ENCODE measurements around the gene VPS13C.

DNA sequence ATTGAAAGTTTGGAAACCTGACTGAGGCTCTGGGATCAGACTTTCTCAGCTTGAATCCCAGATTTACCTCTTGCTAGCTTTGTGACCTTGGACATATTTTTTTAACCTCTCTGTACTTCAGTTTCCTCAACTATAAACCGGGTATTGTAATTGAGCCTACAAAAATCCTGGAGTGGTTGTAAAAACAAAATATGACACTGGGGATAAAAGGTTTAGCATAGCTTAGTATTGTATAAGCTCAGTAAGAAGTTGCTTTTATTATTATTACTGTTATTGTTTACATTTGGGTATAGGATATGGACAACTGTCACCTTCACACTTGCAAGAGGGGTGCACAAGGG, 28.1 kb upstream of the VPS13C start:
- TF ChIP-seq, protein P1, sequence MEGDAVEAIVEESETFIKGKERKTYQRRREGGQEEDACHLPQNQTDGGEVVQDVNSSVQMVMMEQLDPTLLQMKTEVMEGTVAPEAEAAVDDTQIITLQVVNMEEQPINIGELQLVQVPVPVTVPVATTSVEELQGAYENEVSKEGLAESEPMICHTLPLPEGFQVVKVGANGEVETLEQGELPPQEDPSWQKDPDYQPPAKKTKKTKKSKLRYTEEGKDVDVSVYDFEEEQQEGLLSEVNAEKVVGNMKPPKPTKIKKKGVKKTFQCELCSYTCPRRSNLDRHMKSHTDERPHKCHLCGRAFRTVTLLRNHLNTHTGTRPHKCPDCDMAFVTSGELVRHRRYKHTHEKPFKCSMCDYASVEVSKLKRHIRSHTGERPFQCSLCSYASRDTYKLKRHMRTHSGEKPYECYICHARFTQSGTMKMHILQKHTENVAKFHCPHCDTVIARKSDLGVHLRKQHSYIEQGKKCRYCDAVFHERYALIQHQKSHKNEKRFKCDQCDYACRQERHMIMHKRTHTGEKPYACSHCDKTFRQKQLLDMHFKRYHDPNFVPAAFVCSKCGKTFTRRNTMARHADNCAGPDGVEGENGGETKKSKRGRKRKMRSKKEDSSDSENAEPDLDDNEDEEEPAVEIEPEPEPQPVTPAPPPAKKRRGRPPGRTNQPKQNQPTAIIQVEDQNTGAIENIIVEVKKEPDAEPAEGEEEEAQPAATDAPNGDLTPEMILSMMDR (IDR thresholded peaks at IDR 0.05; ENCODE audit: low read depth, low read length, poor library complexity, severe bottlenecking) = no peak
- TF ChIP-seq EZH2phosphoT487 (IDR thresholded peaks at IDR 0.05; ENCODE audit: borderline replicate concordance, low read length) = no peak
